K562 (cell line): ENCODE results near the gene BCAS1. TPM values are rescaled to one million over a fixed set of nuclear protein-coding genes. Genes with fewer than 3 reads are reported as not detected.

Experiments
- CEBPB ChIP-seq: fragments of 450-650 bp; IDR thresholded peaks from 2 replicates; pipeline ENCODE4 v1.6.1; 2016; ENCODE audit warnings: missing genetic modification characterization, missing compliant biosample characterization
- DPF2 ChIP-seq: fragments of 450-650 bp; IDR thresholded peaks from 2 replicates; pipeline ENCODE4 v1.6.1; 2016
- KDM4B ChIP-seq, 2 experiments: fragments of 450-650 bp in 1 of 2; sonication (generic) in 1 of 2; IDR thresholded peaks; 2 replicates each; pipeline ENCODE4 v1.6.1; 2016 to 2017; ENCODE audit warnings: borderline replicate concordance in 2 of 2, antibody characterized with exemption in 1 of 2, low read depth in 1 of 2, mild to moderate bottlenecking in 1 of 2
- KLF16 ChIP-seq: IDR thresholded peaks from 2 replicates; pipeline ENCODE4 v1.6.1; 2016; ENCODE audit warnings: antibody characterized with exemption
- MAFG ChIP-seq: fragments of 450-650 bp; conservative IDR thresholded peaks from 2 replicates; pipeline ENCODE4 v1.6.1; 2016; ENCODE audit warnings: missing genetic modification characterization, missing compliant biosample characterization
- MEIS2 ChIP-seq: fragments of 450-650 bp; IDR thresholded peaks from 2 replicates; pipeline ENCODE4 v1.6.1; 2014; ENCODE audit warnings: mild to moderate bottlenecking; ENCODE audit not compliant: partially characterized antibody
- MNT ChIP-seq, 2 experiments: fragments of 450-650 bp; conservative IDR thresholded peaks; 2 replicates each; pipeline ENCODE4 v1.6.1; 2017; ENCODE audit warnings: mild to moderate bottlenecking in 2 of 2, moderate library complexity in 2 of 2
- MTA2 ChIP-seq: fragments of 450-650 bp; IDR thresholded peaks from 2 replicates; pipeline ENCODE4 v1.6.1; 2016; ENCODE audit warnings: low read depth
- NFRKB ChIP-seq: fragments of 450-650 bp; IDR thresholded peaks from 2 replicates; pipeline ENCODE4 v1.6.1; 2016; ENCODE audit warnings: low read depth
- NFYB ChIP-seq: IDR thresholded peaks from 2 replicates; pipeline ENCODE4 v1.6.1; 2011; ENCODE audit warnings: mild to moderate bottlenecking, moderate library complexity; ENCODE audit not compliant: insufficient read length; ENCODE audit errors: extremely low read depth
- RBM15 ChIP-seq: fragments of 200-400 bp; formaldehyde crosslinking; IDR thresholded peaks from 2 replicates; pipeline ENCODE4 v1.6.1; 2018; ENCODE audit warnings: mild to moderate bottlenecking, low read length, moderate library complexity; ENCODE audit not compliant: insufficient read depth
- RCOR1 ChIP-seq, 2 experiments: IDR thresholded peaks; 2 replicates each; pipeline ENCODE4 v1.6.1; 2012; ENCODE audit warnings: low read depth in 2 of 2, low read length in 2 of 2, borderline replicate concordance in 1 of 2, improper control_type of control experiment in 1 of 2
- RERE ChIP-seq: sonication (generic); formaldehyde crosslinking; IDR thresholded peaks from 2 replicates; pipeline ENCODE4 v1.8.0; 2023; ENCODE audit warnings: missing genetic modification reagents, mild to moderate bottlenecking, borderline replicate concordance
- STAT5A ChIP-seq: IDR thresholded peaks from 2 replicates; pipeline ENCODE4 v1.6.1; 2012; ENCODE audit warnings: low read length, inconsistent platforms, borderline replicate concordance
- TEAD4 ChIP-seq, 2 experiments: sonication (generic) in 1 of 2; formaldehyde crosslinking in 1 of 2; IDR thresholded peaks; 2 replicates each; pipeline versions ENCODE4 v1.6.1 to v1.8.0; 2012 to 2022; ENCODE audit warnings: borderline replicate concordance in 1 of 2, inconsistent platforms in 1 of 2, low read length in 1 of 2, mild to moderate bottlenecking in 1 of 2, missing genetic modification reagents in 1 of 2
- ZNF644 ChIP-seq: fragments of 200-800 bp; sonication (Bioruptor generic); IDR thresholded peaks from 2 replicates; pipeline ENCODE4 v1.6.1; 2016; ENCODE audit warnings: low read depth, missing genetic modification characterization, missing compliant biosample characterization
- ZNF699 ChIP-seq: fragments of 250-450 bp; sonication (Bioruptor Pico); IDR thresholded peaks from 2 replicates; pipeline ENCODE4 v1.8.0; 2021; ENCODE audit warnings: mild to moderate bottlenecking, moderate library complexity; ENCODE audit not compliant: insufficient replicate concordance
- polyA plus RNA-seq, 8 experiments: library from polyadenylated mRNA; depleted of rRNA in 4 of 8; stranded (reverse) in 5 of 8; unstranded in 3 of 8; fragments of >200 nt; fragmentation: Nextera tagmentation in 2 of 8; fragmentation: Illumina TruSeq in 1 of 8; extraction: Ambion mirVana in 2 of 8; extraction: Trizol in 1 of 8; gene quantifications; 2 replicates each; pipeline versions ENCODE4 v1.2.1 to v1.2.3, GENCODE V29; 2011 to 2014; ENCODE audit warnings: inconsistent platforms in 1 of 8, missing spikeins in 1 of 8
- total RNA-seq, 7 experiments: library from RNA; depleted of rRNA in 6 of 7; stranded (reverse); fragments of >200 nt in 6 of 7; fragmentation: Illumina TruSeq in 2 of 7; extraction: Trizol in 2 of 7; gene quantifications; 2 replicates each; pipeline versions ENCODE4 v1.2.1 to v1.2.3, GENCODE V29; 2011 to 2021; ENCODE audit warnings: low replicate concordance in 1 of 7
- TF ChIP-seq, protein P1 (sequence below), 2 experiments: IDR thresholded peaks in 1 of 2; conservative IDR thresholded peaks in 1 of 2; 2 replicates each; pipeline ENCODE4 v1.6.1; 2016; ENCODE audit warnings: low read depth in 2 of 2, mild to moderate bottlenecking in 1 of 2, missing compliant biosample characterization in 1 of 2, missing genetic modification characterization in 1 of 2, moderate library complexity in 1 of 2

The BCAS1 gene
- total and polyA plus RNA-seq, 9 of the 15 experiments (the other 6 are each of a cell fraction or from before 2014, with no cell fraction given), result 0.18 to 2.3 (median 0.93) TPM

DNA sequence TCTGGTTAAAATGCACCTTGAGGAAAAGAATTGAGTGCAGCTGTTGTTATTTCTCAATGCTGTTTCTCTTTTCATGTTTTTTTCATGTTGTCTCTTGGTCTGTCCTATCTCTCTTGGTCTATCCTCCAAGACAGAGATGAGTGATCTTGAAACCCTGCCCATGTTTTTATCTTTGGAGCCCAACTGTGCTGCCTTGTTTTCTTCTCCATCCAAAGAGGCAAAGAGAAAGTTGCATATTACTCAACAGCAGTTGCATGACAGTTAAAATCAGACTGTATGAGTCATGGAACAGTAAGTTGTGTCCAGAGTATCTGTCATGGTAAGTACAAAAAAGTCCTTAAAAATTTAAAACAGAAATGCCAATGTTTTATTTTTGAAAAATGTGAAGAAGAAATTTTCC lies 26.2 kb downstream of the BCAS1 start (continued):
- TF ChIP-seq RERE (CRISPR knock-in tag) (no peak), STAT5A (peak; percentile 56; the same call in 1 of the 2 replicates), RCOR1 (IDR thresholded peaks at IDR 0.05; ENCODE audit: borderline replicate concordance in 1 of 2, low read depth in 2 of 2, low read length in 2 of 2) (peak in 1 of 2 experiments; percentile 83; a peak in 2 of 4 replicates), NFRKB (no peak), RBM15 (no peak), TEAD4 (IDR thresholded peaks at IDR 0.05; ENCODE audit: low read length) (peak; percentile 85), TEAD4 (CRISPR knock-in tag; IDR thresholded peaks at IDR 0.05; ENCODE audit: borderline replicate concordance) (no peak), CEBPB (tag) (peak; percentile 90), NFYB (no peak), DPF2 (peak; percentile 92), MNT (conservative IDR thresholded peaks at IDR 0.05) (0 out of 4 replicates have a peak, but pooled peaks of 1 of the 2 experiments have one; percentile 34), KLF16 (peak; percentile 41; the same call in 1 of the 2 replicates), MEIS2 (peak; percentile 77), ZNF699 (CRISPR knock-in tag) (no peak), KDM4B (IDR thresholded peaks at IDR 0.05; ENCODE audit: borderline replicate concordance in 2 of 2, low read depth in 1 of 2) (no peak), MTA2 (peak; percentile 71), MAFG (tag) (peak; percentile 60), ZNF644 (tag) (peak; percentile 50; the same call in 1 of the 2 replicates)
- TF ChIP-seq, protein P1, sequence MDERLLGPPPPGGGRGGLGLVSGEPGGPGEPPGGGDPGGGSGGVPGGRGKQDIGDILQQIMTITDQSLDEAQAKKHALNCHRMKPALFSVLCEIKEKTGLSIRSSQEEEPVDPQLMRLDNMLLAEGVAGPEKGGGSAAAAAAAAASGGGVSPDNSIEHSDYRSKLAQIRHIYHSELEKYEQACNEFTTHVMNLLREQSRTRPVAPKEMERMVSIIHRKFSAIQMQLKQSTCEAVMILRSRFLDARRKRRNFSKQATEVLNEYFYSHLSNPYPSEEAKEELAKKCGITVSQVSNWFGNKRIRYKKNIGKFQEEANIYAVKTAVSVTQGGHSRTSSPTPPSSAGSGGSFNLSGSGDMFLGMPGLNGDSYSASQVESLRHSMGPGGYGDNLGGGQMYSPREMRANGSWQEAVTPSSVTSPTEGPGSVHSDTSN (CRISPR knock-in tag; IDR thresholded peaks at IDR 0.05; ENCODE audit: low read depth), result no peak
- TF ChIP-seq, protein P1 (tag; conservative IDR thresholded peaks at IDR 0.05; ENCODE audit: low read depth), result peak; percentile 72
